Transverse colon (tissue), 4 donors: ENCODE measurements around the gene ARF1. TPM values are rescaled to one million over a fixed set of nuclear protein-coding genes. Genes with fewer than 3 reads are reported as not detected.

Source experiments
- DNase-seq: peaks from one replicate; pipeline ENCODE4 v3.0.0-alpha.2; 2019
- H3K27ac ChIP-seq, 4 donors: fragments of 200-600 bp; sonication (generic); 2 replicates each; pipeline ENCODE4 v1.5.1; 2016 to 2018; ENCODE audit warnings: inconsistent platforms in 4 of 4
- H3K27me3 ChIP-seq: fragments of 200-600 bp; sonication (generic); 2 replicates; pipeline ENCODE4 v1.5.1; 2017; ENCODE audit warnings: inconsistent platforms
- H3K36me3 ChIP-seq, 4 donors: fragments of 200-600 bp; sonication (generic); 2 replicates each; pipeline ENCODE4 v1.5.1; 2017 to 2019; ENCODE audit warnings: inconsistent platforms in 4 of 4
- H3K4me1 ChIP-seq, 4 donors: fragments of 200-600 bp; sonication (generic); 2 replicates each; pipeline ENCODE4 v1.5.1; 2017 to 2020; ENCODE audit warnings: inconsistent platforms in 4 of 4
- H3K4me3 ChIP-seq, 4 donors: fragments of 200-600 bp; sonication (generic); 1 replicate in 1 of 4; 2 replicates in 3 of 4; pipeline versions ENCODE4 v1.5.1 to v1.6.1; 2017 to 2019; ENCODE audit warnings: inconsistent platforms in 4 of 4
- H3K9me3 ChIP-seq, 2 donors: fragments of 200-600 bp; sonication (generic); 2 replicates each; pipeline ENCODE4 v1.5.1; 2017 to 2019; ENCODE audit warnings: inconsistent platforms in 2 of 2
- CTCF ChIP-seq, 5 experiments: fragments of 200-600 bp in 3 of 5; fragments of 450-650 bp in 2 of 5; sonication (generic) in 3 of 5; IDR thresholded peaks; 1 replicate in 2 of 5; 2 replicates in 3 of 5; pipeline ENCODE4 v1.5.1; 2016 to 2017; ENCODE audit warnings: antibody characterized with exemption in 5 of 5, inconsistent platforms in 3 of 5, mild to moderate bottlenecking in 2 of 5, moderate library complexity in 1 of 5
- EP300 ChIP-seq: sonication (generic); formaldehyde crosslinking; IDR thresholded peaks from one replicate; pipeline ENCODE4 v1.6.1; 2017; ENCODE audit warnings: antibody characterized with exemption, low read depth
- POLR2A ChIP-seq: fragments of 450-650 bp; IDR thresholded peaks from one replicate; pipeline ENCODE4 v1.6.1; 2016; ENCODE audit warnings: antibody characterized with exemption, mild to moderate bottlenecking, moderate library complexity
- POLR2AphosphoS5 ChIP-seq, 3 donors: sonication (generic); formaldehyde crosslinking; IDR thresholded peaks; one replicate each; pipeline ENCODE4 v1.6.1; 2016; ENCODE audit warnings: antibody characterized with exemption in 3 of 3
- WGBS, 2 donors: methylation state at CpG; one replicate each; pipeline ENCODE4 v1.1.5; 2018; ENCODE audit warnings: low coverage in 1 of 2; 5-methylcytosine and 5-hydroxymethylcytosine counted together
- in situ Hi-C, 4 donors: fragments of 200-750 bp; cut with MboI; loops; one replicate each; pipeline versions ENCODE4 v1.15.0 to v1.15.1; 2017; ENCODE audit warnings: low sequenced_read_pairs in 3 of 4, low pct_ligation_motif_present in 1 of 4, low pct_unique_long_range_greater_than_20kb in 1 of 4
- intact Hi-C: fragments of 100-400 bp; cut with DNase I; formaldehyde crosslinking; loops from one replicate; pipeline ENCODE4 v1.15.1; 2023; ENCODE audit warnings: low total_unique reads
- total RNA-seq, 4 donors: library from RNA; depleted of rRNA; stranded (reverse); fragments of >200 nt; gene quantifications; one replicate each; pipeline ENCODE4 v1.1.0, GENCODE V29; 2016

ARF1 gene
- total RNA-seq, 4 donors from 2014 or later: 303 to 452 (median 375) TPM

GRCh38 chr1:228123505-228123904 lies 41.0 kb downstream of the ARF1 start:
- no peak for DNase-seq
- H3K4me3 ChIP-seq: no peak overlapping the region
- H3K4me1 ChIP-seq: no peaks in the 10 kb centered on the region
- H3K36me3 ChIP-seq: no peaks in the 10 kb centered on the region
- 57% methylated on average over 2 of the region's 2 CpGs; no CpG with 5 or more reads in 1 of the 2 donors for WGBS, 2 donors
- TF ChIP-seq POLR2A (no peak), EP300 (no peak), CTCF (IDR thresholded peaks at IDR 0.05) (no peak), POLR2AphosphoS5 (IDR thresholded peaks at IDR 0.05) (no peak)
- intact Hi-C loops (no loop called here), in situ Hi-C loops (loop anchor here in 1 of 4 donors (10.0 kb wide), 1 partner anchor 51 kb away; no protein-coding TSS in a partner anchor)
- no peaks in the 10 kb centered on the region for H3K27me3 ChIP-seq
- no peak overlapping the region for H3K27ac ChIP-seq
- no peaks in the 10 kb centered on the region for H3K9me3 ChIP-seq

- in situ Hi-C loops: loop anchor here in 1 of 4 donors (10.0 kb wide), 1 partner anchor 50 kb away; no protein-coding TSS in a partner anchor
- Histone ChIP-seq H3K4me3 (no peak overlapping the region), H3K27me3 (peaks cover 2% of the 10 kb centered on the region), H3K36me3 (no peaks in the 10 kb centered on the region), H3K4me1 (no peaks in the 10 kb centered on the region), H3K27ac (no peak overlapping the region), H3K9me3 (no peaks in the 10 kb centered on the region)
- no peak for TF ChIP-seq POLR2AphosphoS5 (IDR thresholded peaks at IDR 0.05)
- TF ChIP-seq EP300: no peak
- TF ChIP-seq POLR2A: no peak
- TF ChIP-seq CTCF (IDR thresholded peaks at IDR 0.05): no peak
- intact Hi-C loops: no loop called here
- 69 to 74% methylated on average over 3 to 5 of the region's 5 CpGs for WGBS, 2 donors
- no peak for DNase-seq
Measured at GRCh38 chr1:228125185-228125584, 42.7 kb downstream of the ARF1 start.

GRCh38 chr1:228131766-228132165 lies 49.3 kb downstream of the ARF1 start:
- H3K4me1 ChIP-seq: peaks cover 0 to 7% (median 5%) of the 10 kb centered on the region in 4 donors
- in situ Hi-C loops (no loop called here), intact Hi-C loops (no loop called here)
- DNase-seq: no peak
- 68 to 92% methylated on average over 2 of the region's 2 CpGs for WGBS, 2 donors
- no peaks in the 10 kb centered on the region for H3K36me3 ChIP-seq
- no peaks in the 10 kb centered on the region for H3K9me3 ChIP-seq
- peaks cover 9% of the 10 kb centered on the region for H3K27me3 ChIP-seq
- TF ChIP-seq POLR2AphosphoS5 (IDR thresholded peaks at IDR 0.05) (no peak), POLR2A (no peak), CTCF (IDR thresholded peaks at IDR 0.05) (no peak), EP300 (no peak)
- no peak overlapping the region for H3K27ac ChIP-seq
- no peak overlapping the region for H3K4me3 ChIP-seq

GRCh38 chr1:228134591-228134990 lies 52.1 kb downstream of the ARF1 start:
- DNase-seq: no peak
- no peaks in the 10 kb centered on the region for H3K9me3 ChIP-seq
- WGBS, 2 donors: 58 to 89% methylated on average over 3 to 12 of the region's 12 CpGs
- H3K36me3 ChIP-seq: no peaks in the 10 kb centered on the region
- TF ChIP-seq POLR2A (no peak), CTCF (IDR thresholded peaks at IDR 0.05) (no peak), EP300 (no peak), POLR2AphosphoS5 (IDR thresholded peaks at IDR 0.05) (no peak)
- H3K4me3 ChIP-seq: no peak overlapping the region
- in situ Hi-C loops: no loop called here
- H3K27me3 ChIP-seq: peaks cover 6% of the 10 kb centered on the region
- H3K4me1 ChIP-seq: peaks cover 0 to 11% (median 7%) of the 10 kb centered on the region in 4 donors
- intact Hi-C loops: no loop called here
- H3K27ac ChIP-seq: no peak overlapping the region
